Endothelial cell of umbilical vein (primary cell): Measurements from ENCODE around the gene ITGA5. TPM values are rescaled to one million over a fixed set of nuclear protein-coding genes. Genes with fewer than 3 reads are reported as not detected.
A peak's percentile ranks its signal among the peaks of the same experiment; 100 is the strongest.

Experiments
- BruUV-seq: library from RNA; stranded (reverse); fragments of 400-500 nt; replicated peaks from 2 replicates; lab custom pipeline; 2021; lab: Mats Ljungman, UMichigan
- CTCF ChIA-PET: fragments of 300-600, 350-600 bp; sonication (Branson Sonifier 250); formaldehyde crosslinking; loops from one replicate; lab custom pipeline; 2021; ENCODE audit warnings: antibody characterized with exemption, inconsistent platforms; lab: Charles Lee
- POLR2A ChIA-PET: fragments of 300-600, 350-600 bp; sonication (Branson Sonifier 250); formaldehyde crosslinking; loops from one replicate; lab custom pipeline; 2021; ENCODE audit warnings: antibody characterized with exemption, inconsistent platforms; lab: Charles Lee
- DNase-seq: peaks from one replicate; pipeline ENCODE4 v3.0.0-alpha.2; 2011; ENCODE audit warnings: low read depth, low spot score
- FAIRE-seq: peaks from 2 replicates; lab custom pipeline; 2011; peaks lifted over from hg19 to GRCh38; lab: Jason Lieb, UNC
- H2AFZ ChIP-seq: 2 replicates; pipeline ENCODE4 v1.6.0; 2012; ENCODE audit warnings: low read depth, low read length, control low read depth, inconsistent platforms
- H3K27ac ChIP-seq: 2 replicates; pipeline ENCODE4 v1.5.1; 2011; ENCODE audit warnings: low read depth, mild to moderate bottlenecking, control low read depth, low read length, moderate library complexity; ENCODE audit not compliant: insufficient read depth
- H3K27me3 ChIP-seq, 2 experiments: 2 replicates each; pipeline versions ENCODE4 v1.6.0 to v1.6.1; 2011; ENCODE audit warnings: low read length in 2 of 2, mixed read lengths in 1 of 2; ENCODE audit not compliant: control insufficient read depth in 2 of 2, insufficient read depth in 2 of 2
- H3K36me3 ChIP-seq, 2 experiments: 2 replicates in 1 of 2; 3 replicates in 1 of 2; pipeline ENCODE4 v1.5.1; 2011; ENCODE audit warnings: low read length in 2 of 2, mild to moderate bottlenecking in 1 of 2, moderate library complexity in 1 of 2; ENCODE audit not compliant: control insufficient read depth in 2 of 2, insufficient read depth in 2 of 2; ENCODE audit errors: extremely low read depth in 1 of 2
- H3K4me1 ChIP-seq: 3 replicates; pipeline ENCODE4 v1.5.1; 2011; ENCODE audit warnings: mild to moderate bottlenecking, low read length; ENCODE audit not compliant: control insufficient read depth, insufficient read depth; ENCODE audit errors: extremely low read depth
- H3K4me2 ChIP-seq: 2 replicates; pipeline ENCODE4 v1.6.1; 2011; ENCODE audit warnings: low read length, control low read depth, mixed read lengths; ENCODE audit not compliant: insufficient read depth
- H3K4me3 ChIP-seq, 3 experiments: fragments of 200-600 bp in 1 of 3; sonication (generic), shearing (Covaris generic) in 1 of 3; replicated peaks in 1 of 3; 2 replicates each; pipeline ENCODE4 v1.5.1; 2011 to 2016; ENCODE audit warnings: control low read depth in 3 of 3, low read length in 3 of 3, mild to moderate bottlenecking in 2 of 3, inconsistent platforms in 1 of 3, low read depth in 1 of 3, moderate library complexity in 1 of 3; ENCODE audit not compliant: insufficient read depth in 1 of 3
- H3K79me2 ChIP-seq: 2 replicates; pipeline ENCODE4 v1.6.0; 2012; ENCODE audit warnings: low read length, inconsistent platforms; ENCODE audit not compliant: control insufficient read depth, insufficient read depth
- H3K9ac ChIP-seq: replicated peaks from 2 replicates; pipeline ENCODE3; 2011; ENCODE audit warnings: low read length, control low read depth; ENCODE audit not compliant: insufficient read depth; ENCODE audit errors: extremely low read depth
- H3K9me1 ChIP-seq: replicated peaks from 3 replicates; pipeline ENCODE4 v1.6.0; 2011; ENCODE audit warnings: mild to moderate bottlenecking, low read length; ENCODE audit not compliant: control insufficient read depth, insufficient read depth; ENCODE audit errors: extremely low read depth
- H3K9me3 ChIP-seq: replicated peaks from 2 replicates; pipeline ENCODE4 v1.5.1; 2012; ENCODE audit warnings: low read length, inconsistent platforms; ENCODE audit not compliant: control insufficient read depth, insufficient read depth
- H4K20me1 ChIP-seq: replicated peaks from 2 replicates; pipeline ENCODE3; 2011; ENCODE audit warnings: mild to moderate bottlenecking, low read length; ENCODE audit not compliant: control insufficient read depth, insufficient read depth; ENCODE audit errors: extremely low read depth
- EZH2 ChIP-seq: IDR thresholded peaks from 2 replicates; pipeline ENCODE4 v1.6.1; 2012; ENCODE audit warnings: borderline replicate concordance, low read depth, mild to moderate bottlenecking, moderate library complexity, low read length, inconsistent platforms; ENCODE audit not compliant: severe bottlenecking
- FOS ChIP-seq: IDR thresholded peaks from 2 replicates; pipeline ENCODE4 v1.6.1; 2011; ENCODE audit warnings: mild to moderate bottlenecking, low read length, moderate library complexity, borderline replicate concordance; ENCODE audit not compliant: insufficient read depth
- GATA2 ChIP-seq: IDR thresholded peaks from 2 replicates; pipeline ENCODE4 v1.7.0; 2011; ENCODE audit warnings: low read depth, mild to moderate bottlenecking, moderate library complexity, mixed read lengths, low read length; ENCODE audit not compliant: insufficient read length, insufficient read depth
- JUN ChIP-seq: IDR thresholded peaks from 2 replicates; pipeline ENCODE4 v1.6.1; 2011; ENCODE audit warnings: borderline replicate concordance, low read depth; ENCODE audit not compliant: insufficient read length, insufficient read depth
- MAX ChIP-seq: IDR thresholded peaks from 2 replicates; pipeline ENCODE4 v1.6.1; 2011; ENCODE audit not compliant: insufficient read depth, insufficient read length
- MYC ChIP-seq: IDR thresholded peaks from one replicate; pipeline ENCODE4 v1.6.1; 2011; ENCODE audit warnings: mild to moderate bottlenecking, low read depth, low read length
- POLR2A ChIP-seq: IDR thresholded peaks from 2 replicates; pipeline ENCODE4 v1.6.1; 2012; ENCODE audit warnings: low read depth, mild to moderate bottlenecking, control low read depth, low read length
- POLR2AphosphoS5 ChIP-seq: IDR thresholded peaks from 2 replicates; pipeline ENCODE4 v1.6.1; 2012; ENCODE audit warnings: low read depth, mild to moderate bottlenecking, control low read depth, low read length, moderate library complexity; ENCODE audit not compliant: insufficient read depth
- dilution Hi-C: fragments of 300-500 bp; cut with MboI; formaldehyde crosslinking; loops from one replicate; pipeline ENCODE4 v1.15.0; 2019; ENCODE audit warnings: low sequenced_read_pairs; ENCODE audit not compliant: extremely low pct_ligation_motif_present
- intact Hi-C: fragments of 100-400 bp; cut with micrococcal nuclease; formaldehyde crosslinking; loops from one replicate; pipeline ENCODE4 v1.10.0; 2022
- polyA plus RNA-seq, 4 experiments: library from polyadenylated mRNA; depleted of rRNA in 3 of 4; stranded (reverse) in 3 of 4; unstranded in 1 of 4; fragments of >200 nt; gene quantifications; 2 replicates each; pipeline versions ENCODE4 v1.2.1 to v1.2.3, GENCODE V29; 2011 to 2012; ENCODE audit warnings: missing spikeins in 1 of 4
- total RNA-seq: library from RNA; stranded (reverse); gene quantifications from 2 replicates; pipeline ENCODE4 v1.2.3, GENCODE V29; 2021
- TF ChIP-seq, protein P1 (sequence below), 2 donors: IDR thresholded peaks; 1 replicate in 1 of 2; 2 replicates in 1 of 2; pipeline ENCODE4 v1.5.1; 2011; ENCODE audit warnings: low read length in 2 of 2, mild to moderate bottlenecking in 2 of 2, moderate library complexity in 2 of 2, control low read depth in 1 of 2, inconsistent platforms in 1 of 2, low read depth in 1 of 2; ENCODE audit not compliant: insufficient read depth in 1 of 2; ENCODE audit errors: extremely low read depth in 1 of 2

ITGA5 gene
- total and polyA plus RNA-seq, 2 donors (not counting 3 experiments of a cell fraction or from before 2014, with no cell fraction given) = 657 to 938 TPM

DNA sequence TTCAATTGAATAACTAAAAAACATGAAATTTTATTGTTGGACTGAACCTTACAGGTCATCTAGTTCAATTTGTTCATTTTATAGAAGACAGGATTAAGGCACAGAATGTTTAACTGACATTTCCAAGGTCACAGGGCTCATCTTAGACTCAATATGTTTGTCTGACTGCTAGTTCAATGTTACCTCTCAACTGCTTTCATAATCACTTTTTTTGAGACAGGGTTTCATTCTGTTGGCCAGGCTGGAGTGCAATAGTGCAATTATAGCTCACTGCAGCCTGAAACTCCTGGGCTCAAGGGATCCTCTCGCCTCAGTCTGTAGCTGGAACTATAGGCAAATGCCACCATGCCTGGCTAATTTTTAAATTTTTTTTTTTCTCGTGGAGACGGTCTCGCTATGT, 24.4 kb upstream of the ITGA5 start:
- no peaks in the 10 kb centered on the region for H3K9me1 ChIP-seq
- H4K20me1 ChIP-seq = no peaks in the 10 kb centered on the region
- H3K9ac ChIP-seq = no peak overlapping the region
- intact Hi-C loops = no loop called here
- no peaks in the 10 kb centered on the region for H3K36me3 ChIP-seq
- peaks cover 7% of the 10 kb centered on the region for H3K4me1 ChIP-seq
- FAIRE-seq (peak; percentile 49), DNase-seq (no peak)
- H3K27me3 ChIP-seq = no peaks in the 10 kb centered on the region
- dilution Hi-C loops = no loop called here
- peaks cover 2% of the 10 kb centered on the region for H3K79me2 ChIP-seq
- BruUV-seq = no TSS peak
- H3K4me3 ChIP-seq = no peak overlapping the region
- TF ChIP-seq JUN = no peak
- no peak for TF ChIP-seq MYC
- TF ChIP-seq, protein P1, sequence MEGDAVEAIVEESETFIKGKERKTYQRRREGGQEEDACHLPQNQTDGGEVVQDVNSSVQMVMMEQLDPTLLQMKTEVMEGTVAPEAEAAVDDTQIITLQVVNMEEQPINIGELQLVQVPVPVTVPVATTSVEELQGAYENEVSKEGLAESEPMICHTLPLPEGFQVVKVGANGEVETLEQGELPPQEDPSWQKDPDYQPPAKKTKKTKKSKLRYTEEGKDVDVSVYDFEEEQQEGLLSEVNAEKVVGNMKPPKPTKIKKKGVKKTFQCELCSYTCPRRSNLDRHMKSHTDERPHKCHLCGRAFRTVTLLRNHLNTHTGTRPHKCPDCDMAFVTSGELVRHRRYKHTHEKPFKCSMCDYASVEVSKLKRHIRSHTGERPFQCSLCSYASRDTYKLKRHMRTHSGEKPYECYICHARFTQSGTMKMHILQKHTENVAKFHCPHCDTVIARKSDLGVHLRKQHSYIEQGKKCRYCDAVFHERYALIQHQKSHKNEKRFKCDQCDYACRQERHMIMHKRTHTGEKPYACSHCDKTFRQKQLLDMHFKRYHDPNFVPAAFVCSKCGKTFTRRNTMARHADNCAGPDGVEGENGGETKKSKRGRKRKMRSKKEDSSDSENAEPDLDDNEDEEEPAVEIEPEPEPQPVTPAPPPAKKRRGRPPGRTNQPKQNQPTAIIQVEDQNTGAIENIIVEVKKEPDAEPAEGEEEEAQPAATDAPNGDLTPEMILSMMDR (IDR thresholded peaks at IDR 0.05; ENCODE audit: extremely low read depth in 1 of 2, insufficient read depth in 1 of 2, low read depth in 1 of 2, low read length in 2 of 2) = no peak
- no peak overlapping the region for H3K27ac ChIP-seq
- no peaks in the 10 kb centered on the region for H3K9me3 ChIP-seq
- ChIA-PET CTCF (interaction anchor here (0.7 to 12.1 kb wide), 2 partner anchors 43 to 73 kb away, joined by 3 to 517 read pairs; no protein-coding TSS in a partner anchor), POLR2A (no interaction called here)
- no peak overlapping the region for H3K4me2 ChIP-seq
- no peak overlapping the region for H2AFZ ChIP-seq

- DNase-seq = no peak
- no peak for FAIRE-seq
- no peak for TF ChIP-seq GATA2
- TF ChIP-seq, protein P1 (IDR thresholded peaks at IDR 0.05; ENCODE audit: extremely low read depth in 1 of 2, insufficient read depth in 1 of 2, low read depth in 1 of 2, low read length in 2 of 2) = no peak
- TF ChIP-seq POLR2A = no peak
- TF ChIP-seq JUN = no peak
- TF ChIP-seq POLR2AphosphoS5 = no peak
- TF ChIP-seq MYC = no peak
- no peak for TF ChIP-seq MAX
- TF ChIP-seq FOS = no peak
- TF ChIP-seq EZH2 = no peak
- Histone ChIP-seq H4K20me1 (no peaks in the 10 kb centered on the region), H3K4me1 (peaks cover 7% of the 10 kb centered on the region), H3K27ac (no peak overlapping the region), H3K9ac (no peak overlapping the region), H2AFZ (no peak overlapping the region), H3K36me3 (no peaks in the 10 kb centered on the region), H3K4me2 (no peak overlapping the region), H3K27me3 (no peaks in the 10 kb centered on the region), H3K9me1 (no peaks in the 10 kb centered on the region), H3K9me3 (no peaks in the 10 kb centered on the region), H3K79me2 (peaks cover 2% of the 10 kb centered on the region), H3K4me3 (no peak overlapping the region)
- ChIA-PET CTCF (interaction anchor here (0.7 to 12.1 kb wide), 2 partner anchors 42 to 72 kb away, joined by 3 to 517 read pairs; no protein-coding TSS in a partner anchor), POLR2A (no interaction called here)
- dilution Hi-C loops (no loop called here), intact Hi-C loops (no loop called here)
- no TSS peak for BruUV-seq
Measured at GRCh38 chr12:54442961-54443360, 23.9 kb upstream of the ITGA5 start.
